ENCODE results near the gene FXN. TPM values are rescaled to one million over a fixed set of nuclear protein-coding genes. Genes with fewer than 3 reads are reported as not detected.
"Not testable (repeated sequence)": the region's sequence is repeated elsewhere in the genome, so short reads cannot be mapped to it uniquely, and the experiment has no call there.

Gene FXN
- total RNA-seq, 1 donor from 2014 or later = 2.3 TPM

- peak in 1 of 2 donors; percentile 35 for DNase-seq (ENCODE audit: low read depth in 2 of 2)
These were observed 62.5 kb downstream of the FXN start for GRCh38 chr9:69097923-69098593.

GRCh38 chr9:69103348-69103996 lies 67.9 kb downstream of the FXN start:
- not testable (repeated sequence) for DNase-seq (ENCODE audit: low read depth in 2 of 2)

GRCh38 chr9:69104830-69105527 lies 69.4 kb downstream of the FXN start:
- no peak for DNase-seq (ENCODE audit: low read depth in 2 of 2)

GRCh38 chr9:69107771-69108170 lies 72.2 kb downstream of the FXN start:
- DNase-seq (ENCODE audit: low read depth in 2 of 2) = no peak

- DNase-seq (ENCODE audit: low read depth in 2 of 2) = not testable (repeated sequence)
These were observed 73.2 kb downstream of the FXN start for GRCh38 chr9:69108706-69109105.

- DNase-seq (ENCODE audit: low read depth in 2 of 2) = no peak
These were observed 73.6 kb downstream of the FXN start for GRCh38 chr9:69109152-69109551.

GRCh38 chr9:69112646-69113045 lies 77.1 kb downstream of the FXN start:
- DNase-seq (ENCODE audit: low read depth in 2 of 2) = not testable (repeated sequence)

GRCh38 chr9:69115621-69116020 lies 80.1 kb downstream of the FXN start:
- no peak for DNase-seq (ENCODE audit: low read depth in 2 of 2)

GRCh38 chr9:69118656-69119055 lies 83.1 kb downstream of the FXN start:
- DNase-seq (ENCODE audit: low read depth in 2 of 2) = no peak

GRCh38 chr9:69120380-69121154 lies 85.0 kb downstream of the FXN start:
- DNase-seq (ENCODE audit: low read depth in 2 of 2) = peak in 1 of 2 donors; percentile 49

GRCh38 chr9:69121155-69122081 lies 85.9 kb downstream of the FXN start:
- DNase-seq (ENCODE audit: low read depth in 2 of 2) = peak; percentile 20 to 58

GRCh38 chr9:69122082-69122548 lies 86.6 kb downstream of the FXN start:
- DNase-seq (ENCODE audit: low read depth in 2 of 2) = peak in 1 of 2 donors; percentile 82

- DNase-seq (ENCODE audit: low read depth in 2 of 2) = peak in 1 of 2 donors; percentile 51
These were observed 87.1 kb downstream of the FXN start for GRCh38 chr9:69122549-69123141.

- peak in 1 of 2 donors; percentile 82 for DNase-seq (ENCODE audit: low read depth in 2 of 2)
These were observed 95.2 kb downstream of the FXN start for GRCh38 chr9:69130456-69131441.

GRCh38 chr9:69131682-69132081 lies 96.1 kb downstream of the FXN start:
- DNase-seq (ENCODE audit: low read depth in 2 of 2) = peak in 1 of 2 donors; percentile 68

- DNase-seq (ENCODE audit: low read depth in 2 of 2) = no peak
These were observed 96.8 kb downstream of the FXN start for GRCh38 chr9:69132361-69132760.

GRCh38 chr9:69134412-69134811 lies 98.9 kb downstream of the FXN start:
- DNase-seq (ENCODE audit: low read depth in 2 of 2) = no peak

- DNase-seq (ENCODE audit: low read depth in 2 of 2) = no peak
These were observed 100.6 kb downstream of the FXN start for GRCh38 chr9:69136185-69136584.

- no peak for DNase-seq (ENCODE audit: low read depth in 2 of 2)
These were observed 101.2 kb downstream of the FXN start for GRCh38 chr9:69136779-69137178.

Measured in dermis microvascular lymphatic vessel endothelial cell (primary cell).